Measurements from ENCODE around the gene DUSP22. TPM values are rescaled to one million over a fixed set of nuclear protein-coding genes. Genes with fewer than 3 reads are reported as not detected.

DUSP22 gene
- total and polyA plus RNA-seq, 2 donors (not counting 1 experiment from before 2014, with no cell fraction given) = 117 to 133 TPM

DNA sequence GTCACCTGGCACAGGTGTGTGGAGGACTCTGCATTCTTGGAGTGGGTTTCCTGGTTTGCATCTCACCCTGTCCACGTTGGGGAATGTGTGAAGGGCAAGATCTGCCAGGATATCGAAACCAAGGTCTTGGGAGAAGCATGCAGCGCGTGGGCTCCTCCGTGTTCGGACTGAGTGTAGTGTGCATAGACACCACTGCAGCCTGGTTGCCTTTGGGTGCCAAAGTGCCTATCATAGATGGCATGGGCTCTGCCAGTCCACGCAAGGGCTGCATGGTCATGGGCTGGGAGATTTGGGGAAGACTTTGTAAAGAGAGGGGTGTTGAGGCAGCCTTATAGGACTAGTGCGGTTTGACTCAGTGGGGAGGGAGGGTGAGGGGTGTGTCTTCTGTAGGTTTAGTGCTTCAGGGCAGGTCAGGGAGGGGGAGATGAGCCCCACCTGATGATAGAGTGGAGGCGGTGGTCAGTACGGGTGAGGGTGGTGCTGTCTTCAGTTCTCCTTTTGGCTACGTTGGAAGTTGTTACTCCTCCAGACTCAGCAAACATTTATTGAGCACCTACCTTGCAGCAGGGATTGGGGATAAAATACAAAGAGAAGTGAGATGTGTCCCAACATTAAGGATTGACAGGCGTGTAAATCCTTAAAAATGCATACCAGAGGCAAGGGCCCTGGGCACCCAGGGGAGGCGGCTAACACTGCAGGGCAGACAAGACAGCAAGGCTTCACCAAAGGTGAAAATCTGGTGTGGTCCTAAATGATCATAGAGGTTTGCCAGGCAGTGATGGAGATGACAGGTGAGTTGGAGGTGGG, 28.3 kb downstream of the DUSP22 start:
- H3K27me3 ChIP-seq (replicated peaks in 1 of 4; ENCODE audit: control extremely low read depth in 1 of 4, control insufficient read depth in 3 of 4, insufficient read depth in 4 of 4, low read length in 3 of 4) = no peaks in the 10 kb centered on the region
- H3K79me2 ChIP-seq (ENCODE audit: control insufficient read depth, insufficient read depth, low read length) = peaks cover 81% of the 10 kb centered on the region
- no peaks in the 10 kb centered on the region for H3K27me3 Mint-ChIP-seq
- peaks cover 35% of the 10 kb centered on the region for H3K4me1 Mint-ChIP-seq
- H2AFZ ChIP-seq (ENCODE audit: insufficient read depth, low read depth, low read length, poor library complexity, severe bottlenecking) = no peak overlapping the region
- intact Hi-C loops (cut with micrococcal nuclease) = no loop called here
- H3K4me3 Mint-ChIP-seq = no peak overlapping the region
- peaks cover 6% of the 10 kb centered on the region for H4K20me1 ChIP-seq (ENCODE audit: control insufficient read depth, insufficient read depth, low read length, poor library complexity, severe bottlenecking)
- peak overlapping the region; percentile 24 for H3K4me2 ChIP-seq (replicated peaks; ENCODE audit: low read depth, low read length, poor library complexity, severe bottlenecking)
- ChIA-PET CTCF (interaction anchor here (2.6 kb wide), 1 partner anchor 11 kb away, joined by 11 read pairs; no protein-coding TSS in a partner anchor), POLR2A (no interaction called here)
- H3K4me3 ChIP-seq (ENCODE audit: control extremely low read depth in 1 of 5, extremely low read depth in 1 of 5, insufficient read depth in 1 of 5, low read depth in 2 of 5, low read length in 4 of 5) = no peak overlapping the region
- H3K9me3 ChIP-seq (ENCODE audit: control extremely low read depth in 1 of 3, control insufficient read depth in 2 of 3, insufficient read depth in 1 of 3, low read length in 2 of 3) = no peaks in the 10 kb centered on the region
- TF ChIP-seq, protein P1, sequence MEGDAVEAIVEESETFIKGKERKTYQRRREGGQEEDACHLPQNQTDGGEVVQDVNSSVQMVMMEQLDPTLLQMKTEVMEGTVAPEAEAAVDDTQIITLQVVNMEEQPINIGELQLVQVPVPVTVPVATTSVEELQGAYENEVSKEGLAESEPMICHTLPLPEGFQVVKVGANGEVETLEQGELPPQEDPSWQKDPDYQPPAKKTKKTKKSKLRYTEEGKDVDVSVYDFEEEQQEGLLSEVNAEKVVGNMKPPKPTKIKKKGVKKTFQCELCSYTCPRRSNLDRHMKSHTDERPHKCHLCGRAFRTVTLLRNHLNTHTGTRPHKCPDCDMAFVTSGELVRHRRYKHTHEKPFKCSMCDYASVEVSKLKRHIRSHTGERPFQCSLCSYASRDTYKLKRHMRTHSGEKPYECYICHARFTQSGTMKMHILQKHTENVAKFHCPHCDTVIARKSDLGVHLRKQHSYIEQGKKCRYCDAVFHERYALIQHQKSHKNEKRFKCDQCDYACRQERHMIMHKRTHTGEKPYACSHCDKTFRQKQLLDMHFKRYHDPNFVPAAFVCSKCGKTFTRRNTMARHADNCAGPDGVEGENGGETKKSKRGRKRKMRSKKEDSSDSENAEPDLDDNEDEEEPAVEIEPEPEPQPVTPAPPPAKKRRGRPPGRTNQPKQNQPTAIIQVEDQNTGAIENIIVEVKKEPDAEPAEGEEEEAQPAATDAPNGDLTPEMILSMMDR (IDR thresholded peaks at IDR 0.05) = no peak
- no peak for TF ChIP-seq EZH2 (IDR thresholded peaks at IDR 0.05; ENCODE audit: borderline replicate concordance, insufficient read depth, low read depth, low read length, poor library complexity, severe bottlenecking)
- ATAC-seq (ENCODE audit: low read depth) (no peak), DNase-seq (no peak)
- H3K27ac Mint-ChIP-seq = no peak overlapping the region
- H3K9me3 Mint-ChIP-seq (ENCODE audit: insufficient read depth) = no peaks in the 10 kb centered on the region
- peaks cover 0 to 12% of the 10 kb centered on the region in 2 experiments for H3K36me3 ChIP-seq (replicated peaks in 1 of 2; ENCODE audit: control extremely low read depth in 1 of 2, control insufficient read depth in 1 of 2, extremely low read depth in 1 of 2, insufficient read depth in 2 of 2, low read length in 1 of 2)
- peaks cover 80 to 83% of the 10 kb centered on the region in 2 donors for H3K4me1 ChIP-seq (ENCODE audit: control insufficient read depth in 2 of 2, insufficient read depth in 2 of 2, low read length in 2 of 2)
- WGBS (ENCODE audit: insufficient coverage) = 85% methylated on average over 11 of the region's 13 CpGs
- H3K27ac ChIP-seq (ENCODE audit: low read length in 2 of 2) = no peak overlapping the region
- H3K9ac ChIP-seq (ENCODE audit: low read length) = no peak overlapping the region

DNA sequence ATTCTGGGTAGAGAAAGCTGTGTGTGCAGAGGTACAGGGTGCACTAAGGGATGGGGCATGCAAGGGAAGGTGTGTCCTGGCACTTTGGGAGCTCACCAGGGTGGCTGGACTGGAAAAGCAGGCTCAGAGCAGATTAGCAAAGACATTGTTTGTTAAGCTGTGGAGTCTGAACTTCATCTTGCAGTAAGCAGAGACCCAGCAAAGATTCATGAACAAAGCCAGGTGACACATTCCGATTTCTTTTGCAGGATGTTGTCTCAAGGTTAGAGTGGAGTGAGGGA, 28.8 kb downstream of the DUSP22 start:
- POLR2A ChIA-PET = no interaction called here

More for the DNA sequence above, 28.8 kb downstream of the DUSP22 start:
- Mint-ChIP-seq H3K27me3 (no peaks in the 10 kb centered on the region), H3K4me1 (peaks cover 29% of the 10 kb centered on the region), H3K9me3 (ENCODE audit: insufficient read depth) (no peaks in the 10 kb centered on the region), H3K27ac (no peak overlapping the region), H3K4me3 (no peak overlapping the region)
- peaks cover 75 to 78% of the 10 kb centered on the region in 2 donors for H3K4me1 ChIP-seq (ENCODE audit: control insufficient read depth in 2 of 2, insufficient read depth in 2 of 2, low read length in 2 of 2)
- H3K79me2 ChIP-seq (ENCODE audit: control insufficient read depth, insufficient read depth, low read length) = peaks cover 78% of the 10 kb centered on the region
- TF ChIP-seq, protein P1 (IDR thresholded peaks at IDR 0.05) = no peak
- no peak for TF ChIP-seq EZH2 (IDR thresholded peaks at IDR 0.05; ENCODE audit: borderline replicate concordance, insufficient read depth, low read depth, low read length, poor library complexity, severe bottlenecking)
- DNase-seq = no peak
- no peak overlapping the region for H3K27ac ChIP-seq (ENCODE audit: low read length in 2 of 2)
- H3K36me3 ChIP-seq (replicated peaks in 1 of 2; ENCODE audit: control extremely low read depth in 1 of 2, control insufficient read depth in 1 of 2, extremely low read depth in 1 of 2, insufficient read depth in 2 of 2, low read length in 1 of 2) = peaks cover 0 to 14% of the 10 kb centered on the region in 2 experiments
- H3K9ac ChIP-seq (ENCODE audit: low read length) = no peak overlapping the region
- intact Hi-C loops (cut with micrococcal nuclease) = no loop called here
- H4K20me1 ChIP-seq (ENCODE audit: control insufficient read depth, insufficient read depth, low read length, poor library complexity, severe bottlenecking) = peaks cover 6% of the 10 kb centered on the region
- no peaks in the 10 kb centered on the region for H3K27me3 ChIP-seq (replicated peaks in 1 of 4; ENCODE audit: control extremely low read depth in 1 of 4, control insufficient read depth in 3 of 4, insufficient read depth in 4 of 4, low read length in 3 of 4)
- CTCF ChIA-PET = interaction anchor here (2.6 kb wide), 1 partner anchor 10 kb away, joined by 11 read pairs; no protein-coding TSS in a partner anchor
- no peaks in the 10 kb centered on the region for H3K9me3 ChIP-seq (ENCODE audit: control extremely low read depth in 1 of 3, control insufficient read depth in 2 of 3, insufficient read depth in 1 of 3, low read length in 2 of 3)
- 100% methylated on average over 1 of the region's 1 CpG for WGBS (ENCODE audit: insufficient coverage)
- H3K4me2 ChIP-seq (replicated peaks; ENCODE audit: low read depth, low read length, poor library complexity, severe bottlenecking) = peak overlapping the region; percentile 24
- H2AFZ ChIP-seq (ENCODE audit: insufficient read depth, low read depth, low read length, poor library complexity, severe bottlenecking) = no peak overlapping the region
- no peak overlapping the region for H3K4me3 ChIP-seq (ENCODE audit: control extremely low read depth in 1 of 5, extremely low read depth in 1 of 5, insufficient read depth in 1 of 5, low read depth in 2 of 5, low read length in 4 of 5)
- no peak for ATAC-seq (ENCODE audit: low read depth)
